Activated CD4-positive, alpha-beta memory T cell treated with anti-CD3 and anti-CD28 coated beads for 36 hours (primary cell): ENCODE results near the gene ANK3. TPM values are rescaled to one million over a fixed set of nuclear protein-coding genes. Genes with fewer than 3 reads are reported as not detected.
A peak's percentile ranks its signal among the peaks of the same experiment; 100 is the strongest.

Experiments used
- CTCF ChIA-PET: fragments of 350-600 bp; sonication (Branson Sonifier 250); formaldehyde crosslinking; loops from one replicate; lab custom pipeline; 2021; ENCODE audit warnings: antibody characterized with exemption, inconsistent platforms; lab: Charles Lee
- POLR2A ChIA-PET: fragments of 350-600 bp; sonication (Branson Sonifier 250); formaldehyde crosslinking; loops from one replicate; lab custom pipeline; 2021; ENCODE audit warnings: antibody characterized with exemption; lab: Charles Lee
- DNase-seq: peaks from one replicate; pipeline ENCODE4 v3.0.0-alpha.2; 2020
- H3K27ac Mint-ChIP-seq: one replicate; pipeline ENCODE4 v1.8.0; 2021; ENCODE audit warnings: mixed read lengths
- H3K27me3 Mint-ChIP-seq: one replicate; pipeline ENCODE4 v1.8.0; 2021; ENCODE audit warnings: mixed read lengths
- H3K36me3 Mint-ChIP-seq: one replicate; pipeline ENCODE4 v1.8.0; 2021; ENCODE audit warnings: mixed read lengths
- H3K4me1 Mint-ChIP-seq: one replicate; pipeline ENCODE4 v1.8.0; 2021; ENCODE audit warnings: low read depth, mixed read lengths
- H3K4me3 Mint-ChIP-seq: one replicate; pipeline ENCODE4 v1.8.0; 2021; ENCODE audit warnings: mild to moderate bottlenecking, mixed read lengths
- H3K9me3 Mint-ChIP-seq: one replicate; pipeline ENCODE4 v1.8.0; 2021; ENCODE audit warnings: mixed read lengths
- intact Hi-C: fragments of 100-400 bp; cut with micrococcal nuclease; formaldehyde crosslinking; loops from one replicate; pipeline ENCODE4 v1.15.1; 2023
- total RNA-seq, 2 experiments: library from RNA; stranded (reverse); gene quantifications; one replicate each; pipeline ENCODE4 v1.2.3, GENCODE V29; 2021

ANK3 gene
- total RNA-seq, 2 experiments from 2014 or later, result 18.5 to 21.2 TPM

DNA sequence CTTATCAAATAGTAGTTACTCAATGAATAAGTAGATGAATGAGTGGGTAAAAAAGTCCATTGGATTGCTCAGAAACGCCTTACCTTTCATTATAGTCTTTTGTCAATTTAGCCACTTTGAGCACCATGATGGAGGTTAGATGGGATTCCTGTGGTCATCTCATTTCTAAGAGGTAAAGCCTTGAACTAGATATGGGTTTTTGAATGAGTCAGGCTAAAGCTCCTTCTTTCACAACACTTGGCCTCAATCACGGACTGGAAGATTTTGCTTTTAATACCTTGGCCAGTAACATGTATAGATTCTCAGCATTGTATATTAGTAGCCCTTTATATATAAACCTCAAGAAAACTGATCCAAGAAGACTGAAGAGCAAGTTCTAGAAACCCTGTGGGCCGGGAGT lies 383.6 kb downstream of the ANK3 start:
- H3K4me1 Mint-ChIP-seq, result peaks cover under 1% of the 10 kb centered on the region
- no peaks in the 10 kb centered on the region for H3K9me3 Mint-ChIP-seq
- ChIA-PET CTCF (no interaction called here), POLR2A (no interaction called here)
- no peak for DNase-seq
- H3K27me3 Mint-ChIP-seq, result no peaks in the 10 kb centered on the region
- H3K36me3 Mint-ChIP-seq, result no peaks in the 10 kb centered on the region
- intact Hi-C loops, result no loop called here
- no peak overlapping the region for H3K4me3 Mint-ChIP-seq
- H3K27ac Mint-ChIP-seq, result no peak overlapping the region

DNA sequence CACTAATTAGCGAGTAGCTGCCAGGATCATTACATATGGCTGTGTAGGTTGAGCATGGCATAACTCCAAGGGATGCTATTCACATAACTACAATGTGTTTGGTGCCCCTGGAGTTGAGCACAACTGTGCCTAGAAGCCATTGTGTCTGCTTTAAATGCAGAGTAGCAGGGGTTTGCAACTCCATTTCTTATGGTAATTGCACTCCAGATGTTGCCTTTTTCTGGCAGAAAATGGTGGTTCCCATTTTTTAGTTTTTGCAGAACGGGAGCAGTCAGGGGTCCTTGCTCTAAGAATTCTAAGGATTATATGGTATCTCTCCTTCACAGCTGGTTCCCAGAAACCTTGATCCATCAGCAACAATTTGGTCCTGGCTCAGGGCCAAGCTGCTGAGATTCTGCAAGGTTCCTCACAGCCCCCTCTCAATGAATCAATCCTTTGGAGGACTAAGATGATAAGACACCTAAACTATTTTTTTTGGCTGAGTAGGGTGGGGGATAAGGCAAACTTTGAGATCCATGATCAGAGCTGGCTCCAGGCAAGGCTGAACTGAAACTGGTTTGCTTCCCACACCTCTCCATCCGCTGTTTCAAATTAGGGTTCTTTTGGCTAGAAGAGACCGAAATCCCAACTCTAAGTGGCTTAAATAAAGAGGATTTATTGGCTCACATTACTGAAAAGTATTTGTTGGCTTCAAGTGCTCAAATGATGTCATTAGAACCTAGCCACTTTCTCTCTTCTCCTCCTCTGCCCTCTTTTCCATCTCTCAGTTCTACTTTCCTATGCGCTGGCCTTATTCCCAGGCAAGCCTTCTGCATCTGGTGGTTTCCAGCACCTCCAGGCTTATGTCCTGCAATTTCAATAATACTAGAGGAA lies 385.8 kb downstream of the ANK3 start:
- CTCF ChIA-PET, result no interaction called here
- intact Hi-C loops, result no loop called here
- H3K4me1 Mint-ChIP-seq, result peaks cover 14% of the 10 kb centered on the region
- no peak for DNase-seq
- peaks cover 3% of the 10 kb centered on the region for H3K36me3 Mint-ChIP-seq
- H3K27me3 Mint-ChIP-seq, result peaks cover 3% of the 10 kb centered on the region
- H3K9me3 Mint-ChIP-seq, result no peaks in the 10 kb centered on the region
- no peak overlapping the region for H3K27ac Mint-ChIP-seq
- no peak overlapping the region for H3K4me3 Mint-ChIP-seq
- POLR2A ChIA-PET, result no interaction called here

DNA sequence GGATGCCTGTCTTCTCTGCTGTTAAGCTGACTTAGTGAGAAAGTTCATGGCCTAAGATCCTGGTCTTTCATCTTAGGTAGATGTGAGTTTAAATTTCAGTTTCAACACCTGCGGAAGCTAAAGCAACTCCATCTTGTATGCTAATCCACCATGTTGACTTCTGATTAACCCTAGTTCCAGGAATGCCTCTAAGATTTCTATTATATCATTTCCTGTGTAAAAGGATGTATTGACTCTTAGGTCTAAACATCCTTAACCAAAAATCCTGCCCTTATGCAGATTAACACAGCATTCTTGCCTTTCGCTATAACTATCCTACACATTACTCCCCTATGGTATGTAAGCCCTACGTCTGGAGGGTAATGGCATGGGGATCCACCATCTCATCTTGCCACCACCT lies 388.9 kb downstream of the ANK3 start:
- H3K4me3 Mint-ChIP-seq, result no peak overlapping the region
- H3K27ac Mint-ChIP-seq, result peak overlapping the region; percentile 55
- H3K9me3 Mint-ChIP-seq, result no peaks in the 10 kb centered on the region
- CTCF ChIA-PET, result no interaction called here
- peaks cover 18% of the 10 kb centered on the region for H3K4me1 Mint-ChIP-seq
- POLR2A ChIA-PET, result interaction anchor here (1.2 kb wide), 1 partner anchor 95 kb away, joined by 3 read pairs; the partner anchor contains the start of gene CCDC6
- peaks cover 3% of the 10 kb centered on the region for H3K27me3 Mint-ChIP-seq
- intact Hi-C loops, result loop anchor here (1.0 to 2.0 kb wide), 3 partner anchors 30 to 120 kb away; no protein-coding TSS in a partner anchor
- H3K36me3 Mint-ChIP-seq, result peaks cover 3% of the 10 kb centered on the region
- DNase-seq, result peak; percentile 12

DNA sequence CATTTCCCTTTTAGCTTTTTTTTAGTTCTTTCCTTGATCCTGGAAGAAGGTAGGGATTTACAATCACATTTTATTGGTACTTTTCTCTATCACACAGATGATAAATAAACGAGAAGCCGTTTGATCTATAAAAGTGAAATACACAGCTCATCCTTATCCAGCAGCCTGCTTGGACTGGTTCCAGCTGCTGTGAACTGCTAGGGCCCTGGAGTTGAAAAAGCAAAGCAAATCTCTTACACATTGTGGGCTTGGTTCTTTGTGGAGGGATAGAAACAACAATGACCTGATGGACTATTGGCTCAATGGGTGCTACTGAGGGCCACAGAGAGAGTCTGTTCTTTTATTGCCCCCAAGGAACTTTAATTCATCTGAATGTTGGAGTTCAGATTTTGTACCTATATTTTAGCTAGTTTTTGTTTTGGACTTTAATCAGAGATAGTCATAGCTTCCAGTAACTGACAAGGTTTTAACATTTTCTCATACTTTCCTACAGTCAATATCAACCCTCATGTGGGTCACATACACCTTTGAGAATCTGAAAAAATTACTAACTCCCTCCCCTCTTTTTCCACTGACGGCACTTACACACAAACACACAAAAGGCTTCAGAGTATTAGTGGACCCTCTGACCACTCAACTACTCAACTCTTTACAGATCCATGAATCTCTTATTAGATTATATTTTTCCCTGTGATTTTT lies 391.7 kb downstream of the ANK3 start:
- ChIA-PET POLR2A (no interaction called here), CTCF (no interaction called here)
- no peak overlapping the region for H3K27ac Mint-ChIP-seq
- H3K27me3 Mint-ChIP-seq, result peaks cover 4% of the 10 kb centered on the region
- H3K4me1 Mint-ChIP-seq, result peaks cover 18% of the 10 kb centered on the region
- no peak for DNase-seq
- H3K36me3 Mint-ChIP-seq, result peaks cover 3% of the 10 kb centered on the region
- H3K9me3 Mint-ChIP-seq, result no peaks in the 10 kb centered on the region
- no peak overlapping the region for H3K4me3 Mint-ChIP-seq
- intact Hi-C loops, result no loop called here

DNA sequence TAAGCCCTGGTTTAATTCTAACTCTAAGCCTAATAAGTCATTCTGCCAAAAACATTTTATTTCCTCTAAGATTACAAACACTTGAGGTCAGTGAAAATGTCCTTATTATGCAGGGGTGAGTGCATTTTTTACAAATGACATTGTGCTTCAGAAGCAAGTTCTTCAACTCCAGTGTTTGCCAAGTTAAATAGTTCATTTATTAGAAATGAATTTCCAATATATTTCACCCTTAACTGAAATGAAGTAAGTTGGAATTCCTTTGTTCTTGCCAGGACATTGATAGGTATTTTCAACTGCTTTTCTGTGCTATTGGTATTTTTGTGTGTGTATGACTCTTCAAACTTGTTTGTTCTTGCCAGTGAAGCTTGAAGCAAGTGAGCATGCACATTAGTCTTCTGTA lies 393.8 kb downstream of the ANK3 start:
- ChIA-PET CTCF (no interaction called here), POLR2A (no interaction called here)
- peaks cover 9% of the 10 kb centered on the region for H3K27me3 Mint-ChIP-seq
- H3K36me3 Mint-ChIP-seq, result peaks cover 3% of the 10 kb centered on the region
- no peak overlapping the region for H3K4me3 Mint-ChIP-seq
- H3K27ac Mint-ChIP-seq, result no peak overlapping the region
- no peak for DNase-seq
- intact Hi-C loops, result no loop called here
- H3K9me3 Mint-ChIP-seq, result no peaks in the 10 kb centered on the region
- H3K4me1 Mint-ChIP-seq, result peaks cover 19% of the 10 kb centered on the region

DNA sequence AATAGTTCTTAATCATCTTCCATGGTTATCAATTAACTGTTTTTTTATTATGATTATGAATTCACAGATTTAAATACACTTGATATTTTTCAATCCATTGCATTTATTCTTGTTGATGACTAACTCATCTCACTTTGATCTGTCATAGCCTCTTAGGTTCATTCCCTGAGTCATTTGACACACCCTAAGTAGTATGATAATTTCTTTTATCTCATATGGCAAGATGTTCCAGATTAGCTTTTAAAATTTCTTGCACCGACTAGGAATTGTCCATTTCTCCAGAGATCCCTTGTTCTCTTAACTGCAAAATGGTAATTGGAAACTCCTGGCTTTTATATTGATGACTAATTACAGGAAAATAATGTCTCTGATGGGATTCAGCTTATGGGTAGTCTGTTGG lies 395.7 kb downstream of the ANK3 start:
- Mint-ChIP-seq H3K9me3 (no peaks in the 10 kb centered on the region), H3K4me3 (no peak overlapping the region), H3K36me3 (no peaks in the 10 kb centered on the region), H3K27me3 (peaks cover 15% of the 10 kb centered on the region), H3K4me1 (peaks cover 9% of the 10 kb centered on the region), H3K27ac (no peak overlapping the region)
- POLR2A ChIA-PET, result no interaction called here
- DNase-seq, result no peak
- intact Hi-C loops, result no loop called here
- CTCF ChIA-PET, result no interaction called here

DNA sequence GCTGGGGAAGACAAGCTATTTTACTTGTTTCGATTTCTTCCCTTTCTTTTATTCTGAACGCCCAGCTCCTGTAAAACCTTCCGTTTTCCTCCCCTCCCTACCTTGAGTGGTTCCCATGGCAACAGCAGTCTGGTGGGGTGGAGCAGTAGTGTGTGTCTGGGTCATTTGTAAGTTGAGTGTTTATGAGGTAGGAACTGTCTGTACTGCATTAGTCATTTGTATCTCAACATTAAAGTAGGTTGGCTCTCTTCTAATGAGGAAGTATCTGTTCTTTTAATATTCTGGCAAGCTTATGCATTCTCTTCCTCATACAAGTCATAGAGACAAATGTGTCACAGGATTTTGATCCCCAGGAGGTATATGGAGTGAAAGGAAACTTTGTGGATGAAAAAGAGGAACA lies 398.0 kb downstream of the ANK3 start:
- POLR2A ChIA-PET, result no interaction called here
- Mint-ChIP-seq H3K27me3 (peaks cover 22% of the 10 kb centered on the region), H3K4me3 (no peak overlapping the region), H3K36me3 (no peaks in the 10 kb centered on the region), H3K27ac (no peak overlapping the region), H3K9me3 (no peaks in the 10 kb centered on the region), H3K4me1 (peaks cover 4% of the 10 kb centered on the region)
- CTCF ChIA-PET, result no interaction called here
- intact Hi-C loops, result no loop called here
- DNase-seq, result no peak

DNA sequence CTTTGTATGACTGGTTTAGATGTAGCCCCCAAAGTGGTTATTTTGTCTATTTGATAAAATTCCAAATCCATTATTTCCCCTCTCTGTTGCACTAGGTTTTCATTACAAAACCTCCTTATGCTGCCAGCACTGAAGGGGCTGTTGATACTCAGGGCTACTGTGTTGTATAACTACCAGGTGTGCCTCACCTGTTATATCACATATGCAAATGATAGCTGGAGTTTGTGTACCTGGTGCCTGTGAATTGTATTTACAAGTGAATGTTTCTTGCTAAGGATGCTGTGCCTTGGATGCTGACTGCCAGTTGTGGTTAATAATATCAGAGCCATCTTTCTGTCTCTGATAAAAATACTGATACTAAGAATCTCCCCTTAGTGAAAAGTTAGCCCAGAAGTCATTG lies 398.6 kb downstream of the ANK3 start:
- Mint-ChIP-seq H3K4me1 (peaks cover 4% of the 10 kb centered on the region), H3K4me3 (no peak overlapping the region), H3K9me3 (no peaks in the 10 kb centered on the region), H3K27ac (no peak overlapping the region), H3K27me3 (peaks cover 22% of the 10 kb centered on the region), H3K36me3 (no peaks in the 10 kb centered on the region)
- ChIA-PET POLR2A (no interaction called here), CTCF (no interaction called here)
- DNase-seq, result no peak
- intact Hi-C loops, result no loop called here

DNA sequence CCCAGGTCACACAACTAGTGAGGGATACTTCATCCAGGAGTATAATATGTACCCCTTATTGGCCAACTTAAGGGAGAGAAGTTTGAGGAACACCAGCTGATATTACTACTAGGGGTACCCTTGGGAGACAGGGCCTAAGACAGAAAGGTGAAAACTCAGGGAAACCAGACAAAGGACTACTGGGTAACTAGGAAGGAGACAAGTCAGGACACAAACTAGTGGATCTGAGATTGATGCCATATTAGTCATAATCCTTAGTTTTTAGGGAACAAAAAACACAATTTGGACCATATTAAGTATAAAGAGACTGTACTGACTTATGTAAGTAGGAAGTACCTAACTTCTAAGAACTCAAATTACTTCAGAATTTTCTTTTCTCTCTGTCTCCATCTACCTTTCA lies 404.0 kb downstream of the ANK3 start:
- intact Hi-C loops, result no loop called here
- no peak for DNase-seq
- Mint-ChIP-seq H3K27ac (no peak overlapping the region), H3K27me3 (peaks cover 19% of the 10 kb centered on the region), H3K4me3 (no peak overlapping the region), H3K4me1 (no peaks in the 10 kb centered on the region), H3K36me3 (no peaks in the 10 kb centered on the region), H3K9me3 (no peaks in the 10 kb centered on the region)
- CTCF ChIA-PET, result no interaction called here
- POLR2A ChIA-PET, result no interaction called here

DNA sequence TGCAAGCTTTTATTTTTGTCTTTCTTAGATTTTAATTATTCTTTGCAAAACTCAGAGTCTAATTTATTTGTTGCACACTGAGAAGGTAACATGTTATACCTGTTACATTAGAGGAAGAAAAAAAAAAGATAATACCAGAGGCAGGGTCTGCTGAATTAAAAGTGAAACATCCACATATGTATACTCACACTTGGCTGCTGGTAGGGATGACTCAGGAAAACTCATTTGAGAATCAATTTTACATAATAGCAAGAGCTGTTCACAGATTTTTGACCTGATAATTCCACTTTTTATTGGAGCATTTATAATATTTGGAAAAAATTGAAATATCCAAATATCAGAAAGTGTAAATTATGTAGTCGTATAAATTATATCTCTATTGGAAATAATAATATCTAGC lies 405.3 kb downstream of the ANK3 start:
- intact Hi-C loops, result no loop called here
- H3K27me3 Mint-ChIP-seq, result peaks cover 14% of the 10 kb centered on the region
- ChIA-PET CTCF (interaction anchor here (0.6 kb wide), 1 partner anchor 61 kb away, joined by 3 read pairs; no protein-coding TSS in a partner anchor), POLR2A (no interaction called here)
- H3K4me3 Mint-ChIP-seq, result no peak overlapping the region
- H3K4me1 Mint-ChIP-seq, result no peaks in the 10 kb centered on the region
- DNase-seq, result no peak
- H3K9me3 Mint-ChIP-seq, result no peaks in the 10 kb centered on the region
- no peak overlapping the region for H3K27ac Mint-ChIP-seq
- H3K36me3 Mint-ChIP-seq, result peaks cover 2% of the 10 kb centered on the region

DNA sequence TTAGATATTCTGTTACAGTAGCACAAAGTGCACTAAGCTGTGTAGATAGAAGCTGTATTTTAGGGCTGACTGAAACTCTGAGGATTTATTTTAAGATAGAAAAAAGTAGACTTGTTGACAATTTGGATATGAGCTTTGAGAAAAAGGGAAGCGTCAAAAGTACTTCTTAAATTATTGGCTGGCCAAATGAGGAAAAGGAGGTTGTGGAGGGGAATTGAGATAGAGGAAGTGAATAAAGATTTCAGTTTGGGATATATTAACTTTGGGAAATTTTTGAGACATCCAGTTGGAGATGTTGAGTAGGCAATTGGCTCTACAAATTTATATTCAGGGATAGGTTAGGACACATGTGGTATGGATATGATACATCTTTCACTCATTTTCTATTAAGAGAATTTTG lies 409.3 kb downstream of the ANK3 start:
- Mint-ChIP-seq H3K4me3 (no peak overlapping the region), H3K36me3 (peaks cover 10% of the 10 kb centered on the region), H3K9me3 (peaks cover 20% of the 10 kb centered on the region), H3K27me3 (peaks cover 3% of the 10 kb centered on the region), H3K4me1 (no peaks in the 10 kb centered on the region), H3K27ac (no peak overlapping the region)
- no peak for DNase-seq
- ChIA-PET CTCF (no interaction called here), POLR2A (no interaction called here)
- intact Hi-C loops, result no loop called here

DNA sequence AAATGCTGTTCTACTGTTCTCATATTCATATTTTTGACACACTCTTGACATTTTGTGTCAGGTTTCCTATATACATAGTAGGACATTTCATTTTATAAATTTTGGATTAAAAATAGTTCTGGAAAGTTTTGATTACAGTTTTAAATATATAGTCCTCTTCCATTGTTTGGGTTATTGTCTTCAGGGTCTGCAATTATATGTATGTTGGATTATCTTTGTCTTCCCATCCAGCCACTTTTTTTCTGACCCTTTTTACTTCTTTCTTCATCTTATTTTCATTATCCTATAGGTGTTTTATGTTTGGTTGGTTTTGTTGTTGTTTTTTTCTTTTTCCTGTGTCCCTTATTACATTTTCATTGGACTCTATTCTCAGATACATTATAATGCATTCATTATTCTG lies 412.2 kb downstream of the ANK3 start:
- POLR2A ChIA-PET, result no interaction called here
- intact Hi-C loops, result no loop called here
- Mint-ChIP-seq H3K36me3 (peaks cover 10% of the 10 kb centered on the region), H3K27ac (no peak overlapping the region), H3K4me1 (no peaks in the 10 kb centered on the region), H3K9me3 (peaks cover 20% of the 10 kb centered on the region), H3K4me3 (no peak overlapping the region), H3K27me3 (peaks cover 3% of the 10 kb centered on the region)
- no peak for DNase-seq
- CTCF ChIA-PET, result no interaction called here
